Measurements from ENCODE around the gene TRAPPC13. TPM values are rescaled to one million over a fixed set of nuclear protein-coding genes. Genes with fewer than 3 reads are reported as not detected.

TRAPPC13 gene
- total and polyA plus RNA-seq, 8 donors: 18.4 to 36.7 (median 34.4) TPM

DNA sequence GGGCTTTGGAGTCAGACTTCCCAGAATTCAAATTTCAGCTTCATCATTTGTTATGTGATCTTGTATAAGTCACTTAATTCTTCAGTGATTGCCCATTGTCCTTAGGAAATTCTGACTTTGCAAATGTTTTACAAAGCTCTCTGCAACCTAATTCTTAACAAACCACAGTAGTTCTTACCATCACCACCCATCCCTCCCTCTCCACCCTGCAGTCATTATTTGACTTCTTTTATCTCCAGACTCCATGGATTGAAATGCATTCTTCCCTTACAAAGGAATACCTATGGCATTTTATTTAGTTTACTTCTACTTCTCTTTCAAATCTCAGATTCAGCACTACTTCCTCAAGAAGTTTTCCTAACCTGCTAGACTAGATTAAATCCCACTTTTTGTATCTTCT, 23.1 kb downstream of the TRAPPC13 start:
- H3K27me3 ChIP-seq: no peaks in the 10 kb centered on the region
- intact Hi-C loops (cut with DNase I): no loop called here
- no peak for ATAC-seq
- H3K36me3 ChIP-seq: peaks cover 0 to 17% of the 10 kb centered on the region in 2 donors
- TF ChIP-seq, protein P1, sequence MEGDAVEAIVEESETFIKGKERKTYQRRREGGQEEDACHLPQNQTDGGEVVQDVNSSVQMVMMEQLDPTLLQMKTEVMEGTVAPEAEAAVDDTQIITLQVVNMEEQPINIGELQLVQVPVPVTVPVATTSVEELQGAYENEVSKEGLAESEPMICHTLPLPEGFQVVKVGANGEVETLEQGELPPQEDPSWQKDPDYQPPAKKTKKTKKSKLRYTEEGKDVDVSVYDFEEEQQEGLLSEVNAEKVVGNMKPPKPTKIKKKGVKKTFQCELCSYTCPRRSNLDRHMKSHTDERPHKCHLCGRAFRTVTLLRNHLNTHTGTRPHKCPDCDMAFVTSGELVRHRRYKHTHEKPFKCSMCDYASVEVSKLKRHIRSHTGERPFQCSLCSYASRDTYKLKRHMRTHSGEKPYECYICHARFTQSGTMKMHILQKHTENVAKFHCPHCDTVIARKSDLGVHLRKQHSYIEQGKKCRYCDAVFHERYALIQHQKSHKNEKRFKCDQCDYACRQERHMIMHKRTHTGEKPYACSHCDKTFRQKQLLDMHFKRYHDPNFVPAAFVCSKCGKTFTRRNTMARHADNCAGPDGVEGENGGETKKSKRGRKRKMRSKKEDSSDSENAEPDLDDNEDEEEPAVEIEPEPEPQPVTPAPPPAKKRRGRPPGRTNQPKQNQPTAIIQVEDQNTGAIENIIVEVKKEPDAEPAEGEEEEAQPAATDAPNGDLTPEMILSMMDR (IDR thresholded peaks at IDR 0.05): no peak
- H3K4me3 ChIP-seq: no peak overlapping the region
- no peak for DNase-seq
- H3K27ac ChIP-seq: no peak overlapping the region
- no peaks in the 10 kb centered on the region for H3K4me1 ChIP-seq
- H3K9me3 ChIP-seq: no peaks in the 10 kb centered on the region

DNA sequence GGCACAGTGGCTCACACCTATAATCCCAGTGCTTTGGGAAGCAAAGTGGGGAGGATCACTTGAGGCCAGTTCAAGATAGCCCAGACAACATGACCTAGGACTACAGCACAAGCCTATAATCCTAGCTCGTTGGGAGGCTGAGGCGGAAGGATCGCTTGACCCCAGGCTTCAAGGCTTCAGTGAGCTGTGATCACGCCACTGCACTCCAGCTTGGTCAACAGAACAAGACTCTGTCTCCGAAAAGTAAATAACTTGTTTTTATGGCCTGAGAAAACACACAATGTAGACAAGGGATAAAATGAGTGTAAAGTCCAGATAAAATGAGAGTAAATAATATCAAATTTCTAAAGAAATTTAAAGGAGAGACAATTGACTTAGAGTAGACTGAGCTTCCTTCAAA, 26.3 kb downstream of the TRAPPC13 start:
- intact Hi-C loops (cut with DNase I): no loop called here
- no peaks in the 10 kb centered on the region for H3K27me3 ChIP-seq
- H3K27ac ChIP-seq: no peak overlapping the region
- no peaks in the 10 kb centered on the region for H3K4me1 ChIP-seq
- H3K9me3 ChIP-seq: no peaks in the 10 kb centered on the region
- ATAC-seq (no peak), DNase-seq (no peak)
- TF ChIP-seq, protein P1 (IDR thresholded peaks at IDR 0.05): no peak
- no peak overlapping the region for H3K4me3 ChIP-seq
- H3K36me3 ChIP-seq: peaks cover 2 to 29% of the 10 kb centered on the region in 2 donors

DNA sequence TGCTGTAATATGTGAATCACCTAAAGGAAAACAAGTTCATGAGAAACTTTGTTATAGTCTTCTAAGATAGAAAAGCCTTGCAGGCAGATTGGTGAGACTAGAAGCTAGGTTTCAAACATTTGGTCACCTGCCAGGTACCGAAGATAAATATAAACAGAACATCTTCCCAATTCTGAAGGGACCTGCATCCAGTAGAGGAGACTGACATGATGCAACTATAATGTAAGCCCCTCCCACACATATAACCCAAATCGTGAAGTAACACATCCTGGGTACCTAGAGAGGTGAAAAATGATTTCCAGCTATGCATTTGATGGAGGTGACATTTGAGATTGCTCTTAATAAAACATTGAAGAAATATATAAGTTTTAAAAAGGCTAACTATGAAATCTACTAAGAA, 29.9 kb downstream of the TRAPPC13 start:
- intact Hi-C loops (cut with DNase I): no loop called here
- no peak for DNase-seq
- H3K4me1 ChIP-seq: no peaks in the 10 kb centered on the region
- ATAC-seq: no peak
- TF ChIP-seq, protein P1 (IDR thresholded peaks at IDR 0.05): no peak
- no peak overlapping the region for H3K27ac ChIP-seq
- H3K9me3 ChIP-seq: no peaks in the 10 kb centered on the region
- H3K36me3 ChIP-seq: peaks cover 2 to 30% of the 10 kb centered on the region in 2 donors
- H3K4me3 ChIP-seq: no peak overlapping the region
- H3K27me3 ChIP-seq: no peaks in the 10 kb centered on the region

DNA sequence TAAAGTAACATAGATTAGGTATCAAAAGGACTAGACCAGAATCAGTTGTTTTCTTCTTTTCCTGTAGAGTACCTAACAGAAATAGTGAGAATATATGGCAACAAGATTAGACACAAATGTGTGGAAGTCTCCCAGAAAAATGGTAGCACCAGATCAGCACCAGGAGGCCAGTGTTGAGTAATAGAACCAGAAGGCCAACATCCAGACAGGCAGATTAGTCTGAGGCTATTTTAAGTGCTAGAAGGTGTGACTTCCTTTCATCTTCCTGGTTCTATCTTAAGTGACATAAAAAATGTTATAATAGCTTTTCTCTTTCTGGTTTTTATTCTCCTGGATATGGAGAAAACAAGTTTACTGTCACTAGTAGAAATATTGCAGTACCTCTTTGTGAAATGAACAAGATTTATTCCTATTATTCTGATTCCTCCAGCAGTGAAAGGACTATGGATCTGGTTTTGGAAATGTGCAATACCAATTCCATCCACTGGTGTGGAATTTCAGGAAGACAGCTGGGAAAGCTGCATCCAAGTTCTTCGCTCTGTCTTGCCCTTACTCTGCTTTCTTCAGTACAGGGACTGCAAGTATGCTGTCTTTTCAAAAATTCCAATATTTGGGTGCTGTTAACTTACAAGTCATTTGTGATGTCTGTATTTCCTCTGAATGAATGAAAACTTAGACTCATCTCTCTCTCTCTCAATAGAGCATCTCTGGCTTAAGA, 39.1 kb downstream of the TRAPPC13 start:
- DNase-seq: no peak
- H3K27ac ChIP-seq: no peak overlapping the region
- TF ChIP-seq, protein P1 (IDR thresholded peaks at IDR 0.05): peak in 1 of 2 donors; percentile 36
- ATAC-seq: no peak
- intact Hi-C loops (cut with DNase I): no loop called here
- no peaks in the 10 kb centered on the region for H3K27me3 ChIP-seq
- H3K4me3 ChIP-seq: no peak overlapping the region
- no peaks in the 10 kb centered on the region for H3K9me3 ChIP-seq
- H3K4me1 ChIP-seq: no peaks in the 10 kb centered on the region
- H3K36me3 ChIP-seq: peaks cover 0 to 41% of the 10 kb centered on the region in 2 donors

DNA sequence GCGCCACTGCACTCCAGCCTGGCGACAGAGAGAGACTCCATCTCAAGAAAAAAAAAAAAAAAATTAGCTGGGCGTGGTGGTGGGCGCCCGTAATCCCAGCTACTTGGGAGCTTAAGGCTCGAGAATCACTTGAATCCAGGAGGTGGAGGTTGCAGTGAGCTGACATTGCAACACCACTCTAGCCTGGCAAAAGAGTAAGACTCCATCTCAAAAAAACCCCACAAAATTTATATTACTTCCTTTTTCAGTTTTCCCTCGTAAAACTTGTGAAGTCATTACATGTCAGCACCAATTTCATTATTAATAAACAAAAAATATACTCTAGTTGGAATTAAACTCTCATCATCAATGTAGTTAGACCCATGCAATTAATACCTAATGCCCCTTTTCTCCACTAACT, 43.9 kb downstream of the TRAPPC13 start:
- intact Hi-C loops (cut with DNase I): no loop called here
- Histone ChIP-seq H3K4me3 (no peak overlapping the region), H3K27me3 (no peaks in the 10 kb centered on the region), H3K36me3 (peaks cover 0 to 67% of the 10 kb centered on the region in 2 donors), H3K9me3 (no peaks in the 10 kb centered on the region), H3K4me1 (no peaks in the 10 kb centered on the region), H3K27ac (no peak overlapping the region)
- ATAC-seq: no peak
- TF ChIP-seq, protein P1 (IDR thresholded peaks at IDR 0.05): no peak
- DNase-seq: no peak

Measured in left lung (tissue), 10 donors.